ENCODE data around the gene ZNF620. TPM values are rescaled to one million over a fixed set of nuclear protein-coding genes. Genes with fewer than 3 reads are reported as not detected.

The ZNF620 gene
- total RNA-seq, 1 experiment from 2014 or later: 27.1 TPM

DNA sequence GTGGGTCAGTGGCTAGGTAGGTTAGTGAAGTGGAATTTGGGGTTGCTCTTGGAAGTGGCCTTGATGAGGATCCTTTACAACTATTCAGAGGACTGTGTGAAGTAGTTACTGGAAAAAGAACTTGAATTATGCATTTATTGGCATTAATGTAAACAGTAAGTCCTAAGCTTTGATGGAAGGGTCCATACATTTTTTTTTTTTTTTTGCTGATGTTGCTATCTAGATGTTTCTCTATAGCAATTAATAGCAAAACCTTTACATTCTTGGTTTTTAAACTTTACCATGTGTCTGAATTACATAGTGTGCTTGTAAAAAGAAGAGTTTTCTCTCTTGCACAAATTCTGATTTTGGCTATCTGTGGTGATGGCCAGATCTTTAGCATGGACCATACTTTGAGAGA, 28.4 kb downstream of the ZNF620 start:
- Histone ChIP-seq H3K9ac (ENCODE audit: extremely low read depth, insufficient read length, low read length) (no peak overlapping the region), H3K56ac (ENCODE audit: insufficient read length, low read depth, low read length) (no peak overlapping the region), H3T11ph (ENCODE audit: low read length) (no peak overlapping the region), H3K18ac (ENCODE audit: insufficient read length, low read depth, low read length) (no peak overlapping the region), H4K20me1 (ENCODE audit: control insufficient read depth, insufficient read depth, insufficient read length) (no peaks in the 10 kb centered on the region), H3K23ac (ENCODE audit: insufficient read length, low read depth, low read length) (no peak overlapping the region), H2BK15ac (ENCODE audit: low read depth, low read length) (no peak overlapping the region), H2AFZ (ENCODE audit: low read length) (no peak overlapping the region), H4K91ac (ENCODE audit: insufficient read length, low read depth, low read length) (no peak overlapping the region), H3K9me3 (ENCODE audit: control insufficient read depth, low read depth, low read length) (peaks cover 13% of the 10 kb centered on the region), H3K4ac (ENCODE audit: low read depth, low read length) (no peak overlapping the region), H3K79me1 (ENCODE audit: insufficient read depth, low read depth, low read length, poor library complexity, severe bottlenecking) (no peaks in the 10 kb centered on the region), H3K4me2 (ENCODE audit: insufficient read depth, insufficient read length, low read length) (no peak overlapping the region), H2AK5ac (ENCODE audit: insufficient read length, low read length) (no peak overlapping the region), H3K4me1 (ENCODE audit: insufficient read depth, low read length) (no peaks in the 10 kb centered on the region), H4K5ac (ENCODE audit: insufficient read length, low read depth, low read length) (no peak overlapping the region), H3K23me2 (ENCODE audit: insufficient read length, low read depth, low read length, poor library complexity, severe bottlenecking) (no peaks in the 10 kb centered on the region), H2BK5ac (ENCODE audit: insufficient read length, low read length) (no peak overlapping the region), H2BK20ac (ENCODE audit: low read depth, low read length, poor library complexity, severe bottlenecking) (no peak overlapping the region), H4K8ac (replicated peaks; ENCODE audit: insufficient read length, low read depth, low read length) (no peak overlapping the region), H3K14ac (ENCODE audit: insufficient read depth, low read length) (no peak overlapping the region), H3K79me2 (ENCODE audit: insufficient read depth, low read length) (no peaks in the 10 kb centered on the region), H3K27ac (ENCODE audit: insufficient read length, low read depth, low read length) (no peak overlapping the region), H2BK120ac (ENCODE audit: low read depth, low read length, poor library complexity, severe bottlenecking) (no peak overlapping the region), H2BK12ac (ENCODE audit: insufficient read length, low read depth, low read length) (no peak overlapping the region), H3K27me3 (ENCODE audit: insufficient read depth, low read length) (no peaks in the 10 kb centered on the region)
- H3K36me3 Mint-ChIP-seq (ENCODE audit: insufficient read depth in 1 of 3, low read depth in 3 of 3): peaks cover 80 to 89% (median 87%) of the 10 kb centered on the region in 3 experiments
- H3K27me3 Mint-ChIP-seq (ENCODE audit: low read depth): no peaks in the 10 kb centered on the region
- H3K9me3 Mint-ChIP-seq: peaks cover 24 to 27% of the 10 kb centered on the region in 2 experiments
- H3K27ac Mint-ChIP-seq: no peak overlapping the region
- no peaks in the 10 kb centered on the region; a peak in 1 of 4 replicates for H3K4me1 Mint-ChIP-seq
- no peak for DNase-seq
- no peak overlapping the region for H3K4me3 Mint-ChIP-seq
- TF ChIP-seq, protein P1, sequence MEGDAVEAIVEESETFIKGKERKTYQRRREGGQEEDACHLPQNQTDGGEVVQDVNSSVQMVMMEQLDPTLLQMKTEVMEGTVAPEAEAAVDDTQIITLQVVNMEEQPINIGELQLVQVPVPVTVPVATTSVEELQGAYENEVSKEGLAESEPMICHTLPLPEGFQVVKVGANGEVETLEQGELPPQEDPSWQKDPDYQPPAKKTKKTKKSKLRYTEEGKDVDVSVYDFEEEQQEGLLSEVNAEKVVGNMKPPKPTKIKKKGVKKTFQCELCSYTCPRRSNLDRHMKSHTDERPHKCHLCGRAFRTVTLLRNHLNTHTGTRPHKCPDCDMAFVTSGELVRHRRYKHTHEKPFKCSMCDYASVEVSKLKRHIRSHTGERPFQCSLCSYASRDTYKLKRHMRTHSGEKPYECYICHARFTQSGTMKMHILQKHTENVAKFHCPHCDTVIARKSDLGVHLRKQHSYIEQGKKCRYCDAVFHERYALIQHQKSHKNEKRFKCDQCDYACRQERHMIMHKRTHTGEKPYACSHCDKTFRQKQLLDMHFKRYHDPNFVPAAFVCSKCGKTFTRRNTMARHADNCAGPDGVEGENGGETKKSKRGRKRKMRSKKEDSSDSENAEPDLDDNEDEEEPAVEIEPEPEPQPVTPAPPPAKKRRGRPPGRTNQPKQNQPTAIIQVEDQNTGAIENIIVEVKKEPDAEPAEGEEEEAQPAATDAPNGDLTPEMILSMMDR (conservative IDR thresholded peaks at IDR 0.05): no peak

All from H9 (cell line).